Trophoblast cell (in vitro differentiated cells and primary cell): ENCODE measurements around the gene NOTCH4.

Source experiments
- DNase-seq, 2 donors: peaks; one replicate each; pipeline ENCODE4 v3.0.0-alpha.2; 2016
- H2AFZ ChIP-seq: 2 replicates; pipeline ENCODE4 v1.6.1; 2013; ENCODE audit warnings: low read length, moderate library complexity, mild to moderate bottlenecking; ENCODE audit not compliant: insufficient read depth, poor library complexity
- H2AK5ac ChIP-seq: 2 replicates; pipeline ENCODE4 v1.6.1; 2013; ENCODE audit warnings: mild to moderate bottlenecking, low read length
- H2BK120ac ChIP-seq: 2 replicates; pipeline ENCODE4 v1.6.1; 2013; ENCODE audit warnings: low read length, mild to moderate bottlenecking, moderate library complexity; ENCODE audit not compliant: insufficient read depth, poor library complexity
- H2BK12ac ChIP-seq: 2 replicates; pipeline ENCODE4 v1.6.1; 2013; ENCODE audit warnings: mild to moderate bottlenecking, low read length, moderate library complexity
- H2BK5ac ChIP-seq: 2 replicates; pipeline ENCODE4 v1.6.1; 2013; ENCODE audit warnings: low read length, low read depth, moderate library complexity, mild to moderate bottlenecking; ENCODE audit not compliant: poor library complexity
- H3K14ac ChIP-seq: 2 replicates; pipeline ENCODE4 v1.6.1; 2013; ENCODE audit warnings: mild to moderate bottlenecking, low read length
- H3K18ac ChIP-seq: 2 replicates; pipeline ENCODE4 v1.6.1; 2013; ENCODE audit warnings: mild to moderate bottlenecking, low read length
- H3K23ac ChIP-seq: 2 replicates; pipeline ENCODE4 v1.6.1; 2013; ENCODE audit warnings: low read length
- H3K27ac ChIP-seq: 2 replicates; pipeline ENCODE4 v1.5.1; 2013; ENCODE audit warnings: low read depth, mild to moderate bottlenecking, inconsistent platforms, low read length, moderate library complexity
- H3K27me3 ChIP-seq: 2 replicates; pipeline ENCODE4 v1.6.1; 2013; ENCODE audit warnings: inconsistent platforms, mild to moderate bottlenecking, low read length, moderate library complexity; ENCODE audit not compliant: insufficient read depth
- H3K36me3 ChIP-seq, 2 experiments: 1 replicate in 1 of 2; 2 replicates in 1 of 2; pipeline ENCODE4 v1.6.1; 2013; ENCODE audit warnings: low read length in 2 of 2, mild to moderate bottlenecking in 2 of 2, moderate library complexity in 1 of 2; ENCODE audit not compliant: insufficient read depth in 2 of 2, control insufficient read depth in 1 of 2
- H3K4ac ChIP-seq: 2 replicates; pipeline ENCODE4 v1.6.1; 2013; ENCODE audit warnings: low read depth, mild to moderate bottlenecking, low read length, moderate library complexity
- H3K4me1 ChIP-seq, 2 experiments: 1 replicate in 1 of 2; 2 replicates in 1 of 2; pipeline ENCODE4 v1.6.1; 2013; ENCODE audit warnings: low read length in 2 of 2, mild to moderate bottlenecking in 2 of 2, moderate library complexity in 1 of 2; ENCODE audit not compliant: insufficient read depth in 2 of 2, control insufficient read depth in 1 of 2
- H3K4me2 ChIP-seq: 2 replicates; pipeline ENCODE4 v1.6.1; 2013; ENCODE audit warnings: inconsistent platforms, mild to moderate bottlenecking, low read length, moderate library complexity
- H3K4me3 ChIP-seq: 2 replicates; pipeline ENCODE4 v1.5.1; 2013; ENCODE audit warnings: mild to moderate bottlenecking, low read depth, low read length, inconsistent platforms
- H3K79me1 ChIP-seq: one replicate; pipeline ENCODE4 v1.6.1; 2013; ENCODE audit warnings: low read length
- H3K79me2 ChIP-seq: 2 replicates; pipeline ENCODE4 v1.6.1; 2013; ENCODE audit warnings: low read length, mild to moderate bottlenecking; ENCODE audit not compliant: control insufficient read depth, insufficient read depth, poor library complexity
- H3K9ac ChIP-seq: 2 replicates; pipeline ENCODE4 v1.6.1; 2013; ENCODE audit warnings: mild to moderate bottlenecking, low read length
- H3K9me3 ChIP-seq: 2 replicates; pipeline ENCODE4 v1.6.1; 2013; ENCODE audit warnings: low read depth, mild to moderate bottlenecking, control low read depth, inconsistent platforms, low read length; ENCODE audit not compliant: insufficient read depth
- H4K12ac ChIP-seq: 2 replicates; pipeline ENCODE4 v1.6.1; 2013; ENCODE audit warnings: low read depth, mild to moderate bottlenecking, low read length, moderate library complexity
- H4K8ac ChIP-seq: 2 replicates; pipeline ENCODE4 v1.6.1; 2013; ENCODE audit warnings: low read depth, mild to moderate bottlenecking, low read length, moderate library complexity
- H4K91ac ChIP-seq: one replicate; pipeline ENCODE4 v1.6.1; 2013; ENCODE audit warnings: low read depth, mild to moderate bottlenecking, low read length, moderate library complexity
- WGBS: extraction: QIAGEN DNeasy Blood & Tissue Kit; methylation state at CpG from one replicate; pipeline ENCODE4 v1.1.7; 2013; ENCODE audit warnings: missing lambda C conversion rate; ENCODE audit not compliant: insufficient read length, insufficient coverage; ENCODE audit errors: extremely low coverage; 5-methylcytosine and 5-hydroxymethylcytosine counted together

The NOTCH4 gene

GRCh38 chr6:32149092-32149755 lies 74.6 kb downstream of the NOTCH4 start:
- H3K4ac ChIP-seq: no peak overlapping the region
- H3K79me1 ChIP-seq: peaks cover 16% of the 10 kb centered on the region
- no peak overlapping the region for H2BK5ac ChIP-seq
- no peak overlapping the region for H2BK120ac ChIP-seq
- peaks cover 11% of the 10 kb centered on the region for H3K79me2 ChIP-seq
- WGBS: no CpG with 5 or more reads among the region's 47 CpGs
- no peak overlapping the region for H3K14ac ChIP-seq
- H2AFZ ChIP-seq: no peak overlapping the region
- no peak overlapping the region for H3K18ac ChIP-seq
- H3K9me3 ChIP-seq: peaks cover 3% of the 10 kb centered on the region
- H3K4me2 ChIP-seq: no peak overlapping the region
- no peak overlapping the region for H2BK12ac ChIP-seq
- H3K4me3 ChIP-seq: no peak overlapping the region
- H4K8ac ChIP-seq: no peak overlapping the region
- H4K12ac ChIP-seq: no peak overlapping the region
- no peak for DNase-seq
- H3K27ac ChIP-seq: no peak overlapping the region
- no peak overlapping the region for H3K9ac ChIP-seq
- no peaks in the 10 kb centered on the region for H3K36me3 ChIP-seq
- peaks cover 20% of the 10 kb centered on the region for H3K27me3 ChIP-seq
- no peak overlapping the region for H2AK5ac ChIP-seq
- no peak overlapping the region for H4K91ac ChIP-seq
- no peak overlapping the region for H3K23ac ChIP-seq
- H3K4me1 ChIP-seq: peaks cover 8% of the 10 kb centered on the region in 2 experiments

- Histone ChIP-seq H3K79me1 (peaks cover 10% of the 10 kb centered on the region), H4K91ac (no peak overlapping the region), H3K4me1 (peaks cover 8% of the 10 kb centered on the region in 2 experiments), H2BK5ac (no peak overlapping the region), H3K27ac (no peak overlapping the region), H2BK120ac (no peak overlapping the region), H3K4ac (no peak overlapping the region), H3K27me3 (peaks cover 20% of the 10 kb centered on the region), H3K9me3 (peaks cover 3% of the 10 kb centered on the region), H2BK12ac (no peak overlapping the region), H3K4me2 (no peak overlapping the region), H4K12ac (no peak overlapping the region), H3K9ac (no peak overlapping the region), H4K8ac (no peak overlapping the region), H2AFZ (no peak overlapping the region), H2AK5ac (no peak overlapping the region), H3K36me3 (no peaks in the 10 kb centered on the region), H3K14ac (no peak overlapping the region), H3K18ac (no peak overlapping the region), H3K4me3 (no peak overlapping the region), H3K23ac (no peak overlapping the region), H3K79me2 (peaks cover 5% of the 10 kb centered on the region)
- WGBS: no CpG with 5 or more reads among the region's 39 CpGs
- peak in 1 of 2 donors; percentile 28 for DNase-seq
Observed at GRCh38 chr6:32148289-32149091, 75.4 kb downstream of the NOTCH4 start.

GRCh38 chr6:32147401-32148132 lies 76.3 kb downstream of the NOTCH4 start:
- peaks cover 3% of the 10 kb centered on the region for H3K9me3 ChIP-seq
- H2BK12ac ChIP-seq: no peak overlapping the region
- no CpG with 5 or more reads among the region's 4 CpGs for WGBS

GRCh38 chr6:32146687-32147086 lies 77.2 kb downstream of the NOTCH4 start:
- Histone ChIP-seq H2AFZ (no peak overlapping the region), H4K12ac (no peak overlapping the region), H4K91ac (no peak overlapping the region), H3K79me2 (no peaks in the 10 kb centered on the region), H4K8ac (no peak overlapping the region), H3K4me2 (no peak overlapping the region), H2BK12ac (no peak overlapping the region), H3K4me1 (peaks cover 0 to 2% of the 10 kb centered on the region in 2 experiments), H3K4me3 (no peak overlapping the region), H3K27me3 (peaks cover 16% of the 10 kb centered on the region), H3K14ac (no peak overlapping the region), H3K9me3 (peaks cover 3% of the 10 kb centered on the region), H3K18ac (no peak overlapping the region), H3K4ac (no peak overlapping the region), H3K27ac (no peak overlapping the region), H2BK5ac (no peak overlapping the region), H2AK5ac (no peak overlapping the region), H3K9ac (no peak overlapping the region), H3K23ac (no peak overlapping the region), H3K79me1 (no peaks in the 10 kb centered on the region), H3K36me3 (no peaks in the 10 kb centered on the region), H2BK120ac (no peak overlapping the region)
- no peak for DNase-seq
- no CpG with 5 or more reads among the region's 4 CpGs for WGBS

More at GRCh38 chr6:32147401-32148132, 76.3 kb downstream of the NOTCH4 start:
- Histone ChIP-seq H2AK5ac (no peak overlapping the region), H3K27ac (no peak overlapping the region), H3K4ac (no peak overlapping the region), H3K4me3 (no peak overlapping the region), H3K36me3 (no peaks in the 10 kb centered on the region), H3K27me3 (peaks cover 20% of the 10 kb centered on the region), H3K4me1 (peaks cover 5 to 7% of the 10 kb centered on the region in 2 experiments), H2AFZ (no peak overlapping the region), H4K12ac (no peak overlapping the region), H3K79me2 (no peaks in the 10 kb centered on the region), H3K18ac (no peak overlapping the region), H3K79me1 (peaks cover 2% of the 10 kb centered on the region), H3K4me2 (no peak overlapping the region), H4K91ac (no peak overlapping the region), H3K14ac (no peak overlapping the region), H3K23ac (no peak overlapping the region), H2BK5ac (no peak overlapping the region), H3K9ac (no peak overlapping the region), H2BK120ac (no peak overlapping the region), H4K8ac (no peak overlapping the region)
- no peak for DNase-seq
